GM12864 (cell line): ENCODE results near the gene ZNF610.
"Not testable (repeated sequence)": the region's sequence is repeated elsewhere in the genome, so short reads cannot be mapped to it uniquely, and the experiment has no call there.

ENCODE experiments used
- DNase-seq: peaks from one replicate; pipeline ENCODE4 v3.0.0-alpha.2; 2011; ENCODE audit warnings: low read depth
- H3K4me3 ChIP-seq: 2 replicates; pipeline ENCODE4 v1.5.1; 2011; ENCODE audit warnings: mild to moderate bottlenecking, low read depth, low read length, control low read depth
- CTCF ChIP-seq: IDR thresholded peaks from 2 replicates; pipeline ENCODE4 v1.5.1; 2011; ENCODE audit warnings: low read depth, mild to moderate bottlenecking, moderate library complexity, low read length, control low read depth, inconsistent platforms; ENCODE audit errors: missing control alignments

Gene ZNF610

GRCh38 chr19:52336117-52336790, at the start of gene ZNF610:
Gene ZNF610 (plus strand): TSS chr19:52336243. CDS start chr19:52349173, 12,930 bp downstream.
- H3K4me3 ChIP-seq, result peak within 1 kb of the TSS; percentile 63
- TF ChIP-seq CTCF, result no peak
- DNase-seq, result peak; percentile 41

GRCh38 chr19:52286256-52286655, 49.8 kb upstream of the ZNF610 start:
- TF ChIP-seq CTCF, result no peak
- DNase-seq, result no peak
- H3K4me3 ChIP-seq, result no peak overlapping the region

- TF ChIP-seq CTCF, result no peak
- DNase-seq, result no peak
- no peak overlapping the region for H3K4me3 ChIP-seq
Measured at GRCh38 chr19:52291781-52292180, 44.3 kb upstream of the ZNF610 start.

DNA sequence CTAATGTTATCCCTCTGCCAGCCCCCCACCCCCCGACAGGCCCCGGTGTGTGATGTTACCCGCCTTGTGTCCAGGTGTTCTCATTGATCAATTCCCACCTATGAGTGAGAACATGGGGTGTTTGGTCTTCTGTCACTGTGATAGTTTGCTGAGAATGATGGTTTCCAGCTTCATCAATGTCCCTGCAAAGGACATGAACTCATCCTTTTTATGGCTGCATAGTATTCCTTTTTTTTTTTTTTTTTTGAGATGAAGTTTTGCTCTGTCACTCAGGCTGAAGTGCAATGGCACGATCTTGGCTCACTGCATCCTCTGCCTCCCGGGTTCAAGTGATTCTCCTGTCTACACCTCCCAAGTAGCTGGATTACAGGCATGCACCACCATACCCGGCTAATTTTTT, 43.1 kb upstream of the ZNF610 start:
- DNase-seq, H3K4me3 ChIP-seq: not testable (repeated sequence)

GRCh38 chr19:52296400-52296772, 39.7 kb upstream of the ZNF610 start:
- no peak for DNase-seq
- TF ChIP-seq CTCF, result no peak
- peak overlapping the region; percentile 76 for H3K4me3 ChIP-seq

- peak; percentile 9 for TF ChIP-seq CTCF
- peak; percentile 38 for DNase-seq
- peak within 1 kb of the TSS; percentile 93 for H3K4me3 ChIP-seq
Measured at GRCh38 chr19:52296773-52297600, 39.1 kb upstream of the ZNF610 start, which contains the start of gene ZNF480. Gene ZNF480 (plus strand): TSS chr19:52297169. CDS start chr19:52300413, 3,244 bp downstream.

DNA sequence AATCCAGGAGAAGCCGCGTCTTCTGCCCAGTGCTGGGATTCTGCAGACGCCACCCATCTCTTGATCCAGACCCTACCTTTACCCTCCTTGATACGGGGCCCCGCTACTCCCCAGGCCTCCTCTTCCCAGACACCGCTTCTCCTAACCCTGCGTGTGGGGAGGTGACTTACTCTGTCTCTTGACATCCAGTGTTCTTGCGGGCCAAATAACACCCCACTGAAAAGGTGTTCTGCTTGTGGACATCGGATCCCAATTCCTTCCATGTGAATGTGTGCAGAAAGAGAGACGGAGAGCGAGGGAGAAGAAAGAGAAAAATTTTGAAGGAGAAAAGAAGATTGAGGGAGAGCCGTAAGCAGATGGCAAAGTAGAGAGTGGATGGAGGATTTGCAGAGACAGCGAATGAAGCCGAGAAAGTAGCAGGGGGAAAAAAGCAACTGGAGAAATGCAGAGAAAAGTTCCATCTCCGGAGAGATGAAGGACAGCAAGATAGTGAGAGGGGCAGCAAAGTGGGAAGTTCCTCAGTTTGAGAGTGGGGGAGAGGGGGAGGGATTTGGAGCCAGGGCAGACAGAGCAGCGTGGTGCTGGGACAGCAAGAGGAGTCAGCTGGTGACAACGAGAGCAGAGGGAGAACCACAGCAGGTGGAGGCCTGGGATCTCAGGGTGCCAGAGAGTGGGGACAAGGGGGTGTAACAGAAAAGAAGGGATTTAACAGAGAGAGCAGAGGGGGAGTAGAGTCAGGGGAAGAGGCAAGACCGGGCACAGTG, 38.3 kb upstream of the ZNF610 start:
- no peak for TF ChIP-seq CTCF
- DNase-seq, result no peak
- H3K4me3 ChIP-seq, result peak overlapping the region; percentile 93
